ENCODE results near the gene KDM5D. TPM values are rescaled to one million over a fixed set of nuclear protein-coding genes. Genes with fewer than 3 reads are reported as not detected.

The KDM5D gene
- total RNA-seq, 1 donor from 2014 or later: 144 TPM

GRCh38 chrY:19698495-19698894 is 46.0 kb downstream of the KDM5D start:
- intact Hi-C loops (cut with micrococcal nuclease): no loop called here
- Mint-ChIP-seq H3K9me3 (peaks cover 7% of the 10 kb centered on the region), H3K27ac (no peak overlapping the region), H3K36me3 (ENCODE audit: low read depth) (peaks cover 84% of the 10 kb centered on the region), H3K4me1 (no peaks in the 10 kb centered on the region), H3K4me3 (no peak overlapping the region), H3K27me3 (no peaks in the 10 kb centered on the region)
- DNase-seq (no peak), ATAC-seq (ENCODE audit: low read depth) (no peak)
- TF ChIP-seq CTCF (IDR thresholded peaks at IDR 0.05): no peak
- POLR2A ChIA-PET: no interaction called here
- CTCF ChIA-PET: no interaction called here

GRCh38 chrY:19680821-19681220 is 63.7 kb downstream of the KDM5D start:
- Mint-ChIP-seq H3K4me3 (no peak overlapping the region), H3K4me1 (no peaks in the 10 kb centered on the region), H3K27me3 (no peaks in the 10 kb centered on the region), H3K36me3 (ENCODE audit: low read depth) (no peaks in the 10 kb centered on the region), H3K9me3 (peaks cover 8% of the 10 kb centered on the region), H3K27ac (no peak overlapping the region)
- ATAC-seq (ENCODE audit: low read depth) (no peak), DNase-seq (no peak)
- ChIA-PET POLR2A (no interaction called here), CTCF (no interaction called here)
- no peak for TF ChIP-seq CTCF (IDR thresholded peaks at IDR 0.05)
- intact Hi-C loops (cut with micrococcal nuclease): no loop called here
